HepG2 (cell line): ENCODE results near the gene ACOX3. TPM values are rescaled to one million over a fixed set of nuclear protein-coding genes. Genes with fewer than 3 reads are reported as not detected.

ENCODE experiments used
- CBFB ChIP-seq: sonication (generic); formaldehyde crosslinking; IDR thresholded peaks from 2 replicates; pipeline ENCODE4 v1.4.0; 2020; ENCODE audit warnings: missing genetic modification reagents
- DR1 ChIP-seq: sonication (generic); formaldehyde crosslinking; IDR thresholded peaks from 2 replicates; pipeline ENCODE4 v1.8.0; 2021; ENCODE audit warnings: mild to moderate bottlenecking, missing genetic modification reagents, inconsistent platforms
- EEA1 ChIP-seq: sonication (generic); formaldehyde crosslinking; IDR thresholded peaks from 2 replicates; pipeline ENCODE4 v1.5.1; 2020; ENCODE audit warnings: mild to moderate bottlenecking, missing genetic modification reagents, borderline replicate concordance
- EED ChIP-seq: sonication (generic); formaldehyde crosslinking; IDR thresholded peaks from 2 replicates; pipeline ENCODE4 v1.5.0; 2020; ENCODE audit warnings: mild to moderate bottlenecking, missing genetic modification reagents
- FOSL2 ChIP-seq: sonication (generic); formaldehyde crosslinking; IDR thresholded peaks from 2 replicates; pipeline ENCODE4 v1.4.0; 2020; ENCODE audit warnings: missing genetic modification reagents
- MEIS1 ChIP-seq: sonication (generic); formaldehyde crosslinking; IDR thresholded peaks from 2 replicates; pipeline ENCODE4 v1.9.0; 2021; ENCODE audit warnings: mild to moderate bottlenecking, missing genetic modification reagents, moderate library complexity, borderline replicate concordance
- MIER2 ChIP-seq: IDR thresholded peaks from 2 replicates; pipeline ENCODE4 v1.6.1; 2016; ENCODE audit warnings: missing biosample characterization, missing genetic modification reagents
- PITX1 ChIP-seq: sonication (generic); formaldehyde crosslinking; IDR thresholded peaks from 2 replicates; pipeline ENCODE4 v1.5.1; 2020; ENCODE audit warnings: mild to moderate bottlenecking, missing genetic modification reagents
- SP140L ChIP-seq: sonication (generic); formaldehyde crosslinking; IDR thresholded peaks from 2 replicates; pipeline ENCODE4 v1.4.0; 2020; ENCODE audit warnings: missing genetic modification reagents, borderline replicate concordance
- SRSF9 ChIP-seq: fragments of 200-400 bp; formaldehyde crosslinking; IDR thresholded peaks from 2 replicates; pipeline ENCODE4 v1.6.1; 2018; ENCODE audit warnings: borderline replicate concordance, mild to moderate bottlenecking, low read depth, low read length; ENCODE audit not compliant: insufficient read depth, poor library complexity, severe bottlenecking
- SYNCRIP ChIP-seq: fragments of 200-400 bp; formaldehyde crosslinking; IDR thresholded peaks from 2 replicates; pipeline ENCODE4 v1.6.1; 2018; ENCODE audit warnings: mild to moderate bottlenecking, low read depth, low read length; ENCODE audit not compliant: insufficient read depth
- ZBTB38 ChIP-seq: sonication (generic); formaldehyde crosslinking; IDR thresholded peaks from 2 replicates; pipeline ENCODE4 v1.5.1; 2020; ENCODE audit warnings: mild to moderate bottlenecking, missing genetic modification reagents
- ZFP36L2 ChIP-seq: sonication (generic); formaldehyde crosslinking; IDR thresholded peaks from 2 replicates; pipeline ENCODE4 v1.4.0; 2020; ENCODE audit warnings: missing genetic modification reagents
- ZNF225 ChIP-seq: sonication (generic); formaldehyde crosslinking; IDR thresholded peaks from 2 replicates; pipeline ENCODE4 v1.4.0; 2020; ENCODE audit warnings: mild to moderate bottlenecking, missing genetic modification reagents
- ZNF383 ChIP-seq: sonication (generic); formaldehyde crosslinking; IDR thresholded peaks from 2 replicates; pipeline ENCODE4 v1.4.0; 2020; ENCODE audit warnings: missing genetic modification reagents, mild to moderate bottlenecking, borderline replicate concordance
- ZNF468 ChIP-seq: sonication (generic); formaldehyde crosslinking; IDR thresholded peaks from 2 replicates; pipeline ENCODE4 v1.8.0; 2022; ENCODE audit warnings: mild to moderate bottlenecking, moderate library complexity, missing genetic modification reagents
- ZNF501 ChIP-seq: sonication (generic); formaldehyde crosslinking; IDR thresholded peaks from 2 replicates; pipeline ENCODE4 v1.5.1; 2020; ENCODE audit warnings: mild to moderate bottlenecking, moderate library complexity, missing genetic modification reagents
- ZNF556 ChIP-seq: sonication (generic); formaldehyde crosslinking; IDR thresholded peaks from 2 replicates; pipeline ENCODE4 v1.4.0; 2020; ENCODE audit warnings: mild to moderate bottlenecking, missing genetic modification reagents, borderline replicate concordance
- ZNF570 ChIP-seq: sonication (generic); formaldehyde crosslinking; IDR thresholded peaks from 2 replicates; pipeline ENCODE4 v1.4.0; 2020; ENCODE audit warnings: mild to moderate bottlenecking, missing genetic modification reagents, borderline replicate concordance
- ZSCAN29 ChIP-seq: sonication (generic); formaldehyde crosslinking; conservative IDR thresholded peaks from 2 replicates; pipeline ENCODE4 v1.4.0; 2020; ENCODE audit warnings: mild to moderate bottlenecking, missing genetic modification reagents
- polyA plus RNA-seq, 8 experiments: library from polyadenylated mRNA; depleted of rRNA in 3 of 8; stranded (reverse) in 7 of 8; unstranded in 1 of 8; fragments of >200 nt; fragmentation: Illumina TruSeq in 4 of 8; extraction: Trizol in 4 of 8; gene quantifications; 2 replicates each; pipeline versions ENCODE4 v1.2.1 to v1.2.3, GENCODE V29; 2011 to 2016; ENCODE audit warnings: low read depth in 4 of 8, missing spikeins in 1 of 8, mixed read lengths in 1 of 8; ENCODE audit not compliant: insufficient read depth in 1 of 8
- total RNA-seq, 5 experiments: library from RNA; depleted of rRNA; stranded (reverse); fragments of >200 nt; fragmentation: Illumina TruSeq; extraction: Trizol; gene quantifications; 2 replicates each; pipeline ENCODE4 v1.2.3, GENCODE V29; 2016; ENCODE audit warnings: low read depth in 1 of 5
- TF ChIP-seq, protein P1 (sequence below): sonication (generic); formaldehyde crosslinking; IDR thresholded peaks from 2 replicates; pipeline ENCODE4 v1.9.0; 2021; ENCODE audit warnings: mild to moderate bottlenecking, missing genetic modification reagents
- TF ChIP-seq, protein P2 (sequence below): sonication (generic); formaldehyde crosslinking; IDR thresholded peaks from 2 replicates; pipeline ENCODE4 v1.4.0; 2020; ENCODE audit warnings: mild to moderate bottlenecking, low read depth, missing genetic modification reagents

Gene ACOX3
- total and polyA plus RNA-seq, 2 of the 13 experiments (the other 11 are each of a cell fraction or from before 2014, with no cell fraction given) = 4.2 to 17.8 TPM

DNA sequence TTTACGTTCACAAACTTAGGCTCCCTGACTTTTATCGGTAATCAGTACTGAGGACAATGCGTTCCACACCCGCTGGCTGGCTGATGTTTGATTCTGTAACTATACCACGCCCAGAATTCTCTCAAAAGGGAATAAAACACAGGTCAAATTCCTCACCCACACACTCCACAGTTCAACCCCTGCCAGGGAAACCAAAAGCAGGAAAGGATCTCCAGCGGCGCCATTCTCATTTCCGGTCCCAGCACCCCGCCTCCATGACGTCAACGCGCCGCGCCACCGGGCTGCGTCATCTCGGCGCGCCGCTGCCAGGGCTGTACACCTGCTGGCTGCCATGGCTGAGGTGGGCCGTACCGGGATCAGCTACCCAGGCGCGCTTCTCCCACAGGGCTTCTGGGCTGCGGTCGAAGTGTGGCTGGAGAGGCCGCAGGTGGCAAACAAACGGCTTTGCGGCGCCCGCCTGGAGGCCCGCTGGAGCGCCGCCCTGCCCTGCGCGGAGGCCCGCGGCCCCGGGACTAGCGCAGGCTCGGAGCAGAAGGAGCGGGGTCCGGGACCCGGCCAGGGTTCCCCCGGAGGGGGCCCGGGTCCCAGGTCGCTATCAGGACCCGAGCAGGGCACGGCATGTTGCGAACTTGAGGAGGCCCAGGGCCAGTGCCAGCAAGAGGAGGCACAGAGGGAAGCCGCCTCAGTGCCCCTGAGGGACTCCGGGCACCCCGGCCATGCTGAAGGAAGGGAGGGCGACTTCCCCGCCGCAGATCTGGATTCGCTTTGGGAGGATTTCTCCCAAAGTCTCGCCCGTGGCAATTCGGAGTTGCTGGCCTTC lies at the start of gene ACOX3, which contains the start of gene TRMT44 (continued):
- TF ChIP-seq, protein P1, sequence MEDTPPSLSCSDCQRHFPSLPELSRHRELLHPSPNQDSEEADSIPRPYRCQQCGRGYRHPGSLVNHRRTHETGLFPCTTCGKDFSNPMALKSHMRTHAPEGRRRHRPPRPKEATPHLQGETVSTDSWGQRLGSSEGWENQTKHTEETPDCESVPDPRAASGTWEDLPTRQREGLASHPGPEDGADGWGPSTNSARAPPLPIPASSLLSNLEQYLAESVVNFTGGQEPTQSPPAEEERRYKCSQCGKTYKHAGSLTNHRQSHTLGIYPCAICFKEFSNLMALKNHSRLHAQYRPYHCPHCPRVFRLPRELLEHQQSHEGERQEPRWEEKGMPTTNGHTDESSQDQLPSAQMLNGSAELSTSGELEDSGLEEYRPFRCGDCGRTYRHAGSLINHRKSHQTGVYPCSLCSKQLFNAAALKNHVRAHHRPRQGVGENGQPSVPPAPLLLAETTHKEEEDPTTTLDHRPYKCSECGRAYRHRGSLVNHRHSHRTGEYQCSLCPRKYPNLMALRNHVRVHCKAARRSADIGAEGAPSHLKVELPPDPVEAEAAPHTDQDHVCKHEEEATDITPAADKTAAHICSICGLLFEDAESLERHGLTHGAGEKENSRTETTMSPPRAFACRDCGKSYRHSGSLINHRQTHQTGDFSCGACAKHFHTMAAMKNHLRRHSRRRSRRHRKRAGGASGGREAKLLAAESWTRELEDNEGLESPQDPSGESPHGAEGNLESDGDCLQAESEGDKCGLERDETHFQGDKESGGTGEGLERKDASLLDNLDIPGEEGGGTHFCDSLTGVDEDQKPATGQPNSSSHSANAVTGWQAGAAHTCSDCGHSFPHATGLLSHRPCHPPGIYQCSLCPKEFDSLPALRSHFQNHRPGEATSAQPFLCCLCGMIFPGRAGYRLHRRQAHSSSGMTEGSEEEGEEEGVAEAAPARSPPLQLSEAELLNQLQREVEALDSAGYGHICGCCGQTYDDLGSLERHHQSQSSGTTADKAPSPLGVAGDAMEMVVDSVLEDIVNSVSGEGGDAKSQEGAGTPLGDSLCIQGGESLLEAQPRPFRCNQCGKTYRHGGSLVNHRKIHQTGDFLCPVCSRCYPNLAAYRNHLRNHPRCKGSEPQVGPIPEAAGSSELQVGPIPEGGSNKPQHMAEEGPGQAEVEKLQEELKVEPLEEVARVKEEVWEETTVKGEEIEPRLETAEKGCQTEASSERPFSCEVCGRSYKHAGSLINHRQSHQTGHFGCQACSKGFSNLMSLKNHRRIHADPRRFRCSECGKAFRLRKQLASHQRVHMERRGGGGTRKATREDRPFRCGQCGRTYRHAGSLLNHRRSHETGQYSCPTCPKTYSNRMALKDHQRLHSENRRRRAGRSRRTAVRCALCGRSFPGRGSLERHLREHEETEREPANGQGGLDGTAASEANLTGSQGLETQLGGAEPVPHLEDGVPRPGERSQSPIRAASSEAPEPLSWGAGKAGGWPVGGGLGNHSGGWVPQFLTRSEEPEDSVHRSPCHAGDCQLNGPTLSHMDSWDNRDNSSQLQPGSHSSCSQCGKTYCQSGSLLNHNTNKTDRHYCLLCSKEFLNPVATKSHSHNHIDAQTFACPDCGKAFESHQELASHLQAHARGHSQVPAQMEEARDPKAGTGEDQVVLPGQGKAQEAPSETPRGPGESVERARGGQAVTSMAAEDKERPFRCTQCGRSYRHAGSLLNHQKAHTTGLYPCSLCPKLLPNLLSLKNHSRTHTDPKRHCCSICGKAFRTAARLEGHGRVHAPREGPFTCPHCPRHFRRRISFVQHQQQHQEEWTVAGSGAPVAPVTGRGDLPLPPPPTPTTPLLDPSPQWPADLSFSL (CRISPR knock-in tag) = no peak; the same call in 1 of the 2 replicates
- TF ChIP-seq ZFP36L2 (no peak), SRSF9 (no peak), EED (CRISPR knock-in tag) (no peak; the same call in 1 of the 2 replicates), SP140L (CRISPR knock-in tag) (no peak), MEIS1 (0 out of 2 replicates have a peak, but pooled peaks have one; percentile 72), CBFB (CRISPR knock-in tag) (peak; percentile 69; the same call in 1 of the 2 replicates), ZNF556 (CRISPR knock-in tag) (peak; percentile 80; the same call in 1 of the 2 replicates), ZNF501 (CRISPR knock-in tag) (peak; percentile 62), PITX1 (CRISPR knock-in tag) (no peak), EEA1 (CRISPR knock-in tag) (no peak), ZNF225 (no peak), FOSL2 (CRISPR knock-in tag) (peak; percentile 64), ZNF468 (CRISPR knock-in tag) (no peak), DR1 (CRISPR knock-in tag) (peak; percentile 54; the same call in 1 of the 2 replicates), SYNCRIP (no peak), ZNF570 (CRISPR knock-in tag) (no peak), ZNF383 (CRISPR knock-in tag) (no peak), MIER2 (CRISPR knock-in tag) (no peak), ZSCAN29 (CRISPR knock-in tag) (no peak), ZBTB38 (CRISPR knock-in tag) (peak; percentile 63)
- TF ChIP-seq, protein P2, sequence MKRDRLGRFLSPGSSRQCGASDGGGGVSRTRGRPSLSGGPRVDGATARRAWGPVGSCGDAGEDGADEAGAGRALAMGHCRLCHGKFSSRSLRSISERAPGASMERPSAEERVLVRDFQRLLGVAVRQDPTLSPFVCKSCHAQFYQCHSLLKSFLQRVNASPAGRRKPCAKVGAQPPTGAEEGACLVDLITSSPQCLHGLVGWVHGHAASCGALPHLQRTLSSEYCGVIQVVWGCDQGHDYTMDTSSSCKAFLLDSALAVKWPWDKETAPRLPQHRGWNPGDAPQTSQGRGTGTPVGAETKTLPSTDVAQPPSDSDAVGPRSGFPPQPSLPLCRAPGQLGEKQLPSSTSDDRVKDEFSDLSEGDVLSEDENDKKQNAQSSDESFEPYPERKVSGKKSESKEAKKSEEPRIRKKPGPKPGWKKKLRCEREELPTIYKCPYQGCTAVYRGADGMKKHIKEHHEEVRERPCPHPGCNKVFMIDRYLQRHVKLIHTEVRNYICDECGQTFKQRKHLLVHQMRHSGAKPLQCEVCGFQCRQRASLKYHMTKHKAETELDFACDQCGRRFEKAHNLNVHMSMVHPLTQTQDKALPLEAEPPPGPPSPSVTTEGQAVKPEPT = no peak
